DOHH2 (cell line): Measurements from ENCODE around the gene TINAGL1.

Source experiments
- H3F3A ChIP-seq: fragments of 200-600 bp; sonication (generic), shearing (Covaris generic); 2 replicates; pipeline ENCODE4 v1.6.0; 2016; ENCODE audit warnings: antibody characterized with exemption, mild to moderate bottlenecking; ENCODE audit not compliant: control insufficient read depth, insufficient read depth
- H3K27ac ChIP-seq: fragments of 200-600 bp; sonication (generic); 2 replicates; pipeline ENCODE4 v1.5.1; 2014; ENCODE audit warnings: low read depth, mild to moderate bottlenecking, low read length, moderate library complexity
- H3K27me3 ChIP-seq: fragments of 200-600 bp; sonication (generic); 2 replicates; pipeline ENCODE4 v1.6.1; 2014; ENCODE audit warnings: mild to moderate bottlenecking, low read length, mixed read lengths; ENCODE audit not compliant: control insufficient read depth
- H3K36me3 ChIP-seq: fragments of 200-600 bp; sonication (generic); 2 replicates; pipeline ENCODE4 v1.6.1; 2014; ENCODE audit warnings: mild to moderate bottlenecking, low read length, moderate library complexity, mixed read lengths; ENCODE audit not compliant: control insufficient read depth
- H3K4me1 ChIP-seq: fragments of 200-600 bp; sonication (generic); 2 replicates; pipeline ENCODE4 v1.6.1; 2014; ENCODE audit warnings: mild to moderate bottlenecking, low read length, mixed read lengths; ENCODE audit not compliant: control insufficient read depth
- H3K4me2 ChIP-seq: fragments of 200-600 bp; sonication (generic); 2 replicates; pipeline ENCODE4 v1.6.0; 2014; ENCODE audit warnings: mild to moderate bottlenecking, low read length, moderate library complexity
- H3K4me3 ChIP-seq: fragments of 200-600 bp; sonication (generic); 2 replicates; pipeline ENCODE4 v1.5.1; 2014; ENCODE audit warnings: mild to moderate bottlenecking, low read length, mixed read lengths
- H3K79me2 ChIP-seq: fragments of 200-600 bp; sonication (generic); 2 replicates; pipeline ENCODE4 v1.6.1; 2014; ENCODE audit warnings: mild to moderate bottlenecking, low read length, mixed read lengths; ENCODE audit not compliant: control insufficient read depth
- H3K9me2 ChIP-seq: fragments of 200-600 bp; sonication (generic); replicated peaks from 2 replicates; pipeline ENCODE4 v1.6.1; 2014; ENCODE audit warnings: mild to moderate bottlenecking, low read length, mixed read lengths; ENCODE audit not compliant: control insufficient read depth
- H3K9me3 ChIP-seq: fragments of 200-600 bp; sonication (generic); 2 replicates; pipeline ENCODE4 v1.6.1; 2014; ENCODE audit warnings: antibody characterized with exemption, low read length, mixed read lengths; ENCODE audit not compliant: control insufficient read depth, insufficient read depth
- H4K20me1 ChIP-seq: fragments of 200-600 bp; sonication (generic); 2 replicates; pipeline ENCODE4 v1.6.0; 2014; ENCODE audit warnings: low read depth, mild to moderate bottlenecking, antibody characterized with exemption, low read length, moderate library complexity; ENCODE audit not compliant: control insufficient read depth, insufficient read depth
- EZH2phosphoT487 ChIP-seq: fragments of 200-600 bp; sonication (generic); IDR thresholded peaks from 2 replicates; pipeline ENCODE4 v1.6.1; 2017; ENCODE audit warnings: borderline replicate concordance, mild to moderate bottlenecking, antibody characterized with exemption, low read length, moderate library complexity, mixed read lengths
- TF ChIP-seq, protein P1 (sequence below): fragments of 200-600 bp; sonication (generic); IDR thresholded peaks from one replicate; pipeline ENCODE4 v1.5.1; 2014; ENCODE audit warnings: antibody characterized with exemption, mild to moderate bottlenecking, low read depth, low read length; ENCODE audit not compliant: poor library complexity, severe bottlenecking

Gene TINAGL1

DNA sequence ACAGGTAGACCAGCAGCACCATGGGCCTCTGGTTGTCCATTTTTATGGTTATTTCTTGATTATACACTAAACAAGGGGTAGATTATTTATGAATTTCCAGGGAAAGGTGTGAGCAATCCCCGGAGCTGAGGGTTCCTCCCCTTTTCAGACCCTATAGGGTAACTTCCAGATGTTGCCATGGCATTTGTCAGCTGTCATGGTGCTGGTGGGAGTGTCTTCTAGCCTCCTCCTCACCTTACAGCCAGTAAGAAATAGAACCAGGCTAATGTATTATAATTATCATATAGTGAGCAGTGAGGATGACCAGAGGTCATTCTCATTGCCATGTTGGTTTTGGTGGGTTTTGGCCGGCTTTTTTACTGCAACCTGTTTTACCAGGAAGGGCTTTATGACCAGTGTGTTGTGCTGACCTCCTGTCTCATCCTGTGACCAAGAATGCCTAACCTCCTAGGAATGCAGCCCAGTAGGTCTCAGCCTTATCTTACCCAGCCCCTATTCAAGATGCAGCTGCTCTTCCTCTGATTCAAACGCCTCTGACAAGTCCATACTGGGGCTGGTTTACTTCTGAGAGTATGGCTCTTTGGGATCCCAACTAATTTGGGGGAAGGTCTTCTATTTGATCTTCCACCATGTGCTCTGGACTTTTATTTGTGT, 13.5 kb upstream of the TINAGL1 start:
- no peaks in the 10 kb centered on the region for H3K9me3 ChIP-seq
- H3K9me2 ChIP-seq = no peaks in the 10 kb centered on the region
- no peak overlapping the region for H3K4me2 ChIP-seq
- no peak overlapping the region for H3K27ac ChIP-seq
- H4K20me1 ChIP-seq = no peaks in the 10 kb centered on the region
- H3K27me3 ChIP-seq = no peaks in the 10 kb centered on the region
- TF ChIP-seq, protein P1, sequence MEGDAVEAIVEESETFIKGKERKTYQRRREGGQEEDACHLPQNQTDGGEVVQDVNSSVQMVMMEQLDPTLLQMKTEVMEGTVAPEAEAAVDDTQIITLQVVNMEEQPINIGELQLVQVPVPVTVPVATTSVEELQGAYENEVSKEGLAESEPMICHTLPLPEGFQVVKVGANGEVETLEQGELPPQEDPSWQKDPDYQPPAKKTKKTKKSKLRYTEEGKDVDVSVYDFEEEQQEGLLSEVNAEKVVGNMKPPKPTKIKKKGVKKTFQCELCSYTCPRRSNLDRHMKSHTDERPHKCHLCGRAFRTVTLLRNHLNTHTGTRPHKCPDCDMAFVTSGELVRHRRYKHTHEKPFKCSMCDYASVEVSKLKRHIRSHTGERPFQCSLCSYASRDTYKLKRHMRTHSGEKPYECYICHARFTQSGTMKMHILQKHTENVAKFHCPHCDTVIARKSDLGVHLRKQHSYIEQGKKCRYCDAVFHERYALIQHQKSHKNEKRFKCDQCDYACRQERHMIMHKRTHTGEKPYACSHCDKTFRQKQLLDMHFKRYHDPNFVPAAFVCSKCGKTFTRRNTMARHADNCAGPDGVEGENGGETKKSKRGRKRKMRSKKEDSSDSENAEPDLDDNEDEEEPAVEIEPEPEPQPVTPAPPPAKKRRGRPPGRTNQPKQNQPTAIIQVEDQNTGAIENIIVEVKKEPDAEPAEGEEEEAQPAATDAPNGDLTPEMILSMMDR = no peak
- no peak for TF ChIP-seq EZH2phosphoT487
- H3K4me3 ChIP-seq = no peak overlapping the region
- H3K79me2 ChIP-seq = no peaks in the 10 kb centered on the region
- H3K36me3 ChIP-seq = no peaks in the 10 kb centered on the region
- H3K4me1 ChIP-seq = peaks cover 6% of the 10 kb centered on the region
- no peaks in the 10 kb centered on the region for H3F3A ChIP-seq

DNA sequence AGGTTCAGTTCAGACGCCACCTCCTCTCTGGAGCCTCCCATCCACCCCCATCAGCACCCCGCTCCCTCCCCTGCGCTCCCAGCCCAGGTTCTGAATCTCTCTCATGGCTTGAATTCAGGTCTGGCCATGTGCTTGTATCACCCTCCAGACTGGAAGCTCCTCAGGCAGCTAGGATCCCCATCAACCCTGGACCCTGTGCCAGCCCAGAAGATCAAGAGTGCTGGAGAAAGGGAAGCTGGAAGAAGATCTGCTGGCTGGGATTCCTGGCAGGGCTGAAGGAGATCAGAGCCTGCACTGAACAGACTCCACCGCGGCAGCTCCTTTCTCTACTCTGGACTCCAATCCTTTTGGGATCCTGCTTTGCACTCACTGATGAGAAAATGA, 11.7 kb upstream of the TINAGL1 start:
- Histone ChIP-seq H3K9me2 (no peaks in the 10 kb centered on the region), H3K27me3 (no peaks in the 10 kb centered on the region), H3K4me1 (peaks cover 6% of the 10 kb centered on the region), H3K4me2 (no peak overlapping the region), H3F3A (no peaks in the 10 kb centered on the region), H3K9me3 (no peaks in the 10 kb centered on the region), H4K20me1 (no peaks in the 10 kb centered on the region), H3K27ac (no peak overlapping the region), H3K4me3 (no peak overlapping the region), H3K79me2 (no peaks in the 10 kb centered on the region), H3K36me3 (no peaks in the 10 kb centered on the region)
- TF ChIP-seq, protein P1 = no peak
- TF ChIP-seq EZH2phosphoT487 = no peak

DNA sequence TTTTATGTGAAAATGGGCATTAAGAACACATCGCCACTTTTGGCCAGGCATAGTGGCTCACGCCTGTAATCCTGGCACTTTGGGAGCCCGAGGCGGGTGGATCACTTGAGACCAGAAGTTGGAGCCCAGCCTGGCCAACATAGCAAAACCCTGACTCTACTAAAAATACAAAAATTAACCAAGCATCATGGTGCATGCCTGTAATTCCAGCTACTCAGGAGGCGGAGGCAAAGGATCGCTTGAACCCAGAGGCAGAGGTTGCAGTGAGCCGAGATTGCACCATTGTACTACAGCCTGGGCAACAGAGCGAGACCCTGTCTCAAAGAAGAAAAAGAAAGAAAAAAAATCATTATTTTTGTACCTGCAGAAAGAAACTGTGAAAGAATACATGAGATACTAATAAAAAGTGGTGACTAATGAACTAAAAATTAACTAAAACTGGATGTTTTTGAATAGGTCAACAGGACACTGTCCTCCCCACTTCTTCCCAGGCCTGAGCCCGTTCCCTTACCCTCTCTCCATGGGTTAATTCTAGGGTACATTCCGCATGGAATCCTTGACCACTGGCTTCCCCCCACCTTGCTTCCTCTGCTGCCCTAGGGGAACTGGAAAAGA, 8.3 kb upstream of the TINAGL1 start:
- H4K20me1 ChIP-seq = no peaks in the 10 kb centered on the region
- peaks cover 33% of the 10 kb centered on the region for H3K4me1 ChIP-seq
- no peaks in the 10 kb centered on the region for H3K9me3 ChIP-seq
- H3K27me3 ChIP-seq = no peaks in the 10 kb centered on the region
- peaks cover 2% of the 10 kb centered on the region; the same call in 1 of the 2 replicates for H3F3A ChIP-seq
- no peak for TF ChIP-seq EZH2phosphoT487
- TF ChIP-seq, protein P1 = no peak
- no peaks in the 10 kb centered on the region for H3K9me2 ChIP-seq
- H3K79me2 ChIP-seq = no peaks in the 10 kb centered on the region
- no peaks in the 10 kb centered on the region for H3K36me3 ChIP-seq
- H3K4me3 ChIP-seq = no peak overlapping the region
- H3K4me2 ChIP-seq = no peak overlapping the region
- H3K27ac ChIP-seq = no peak overlapping the region
